Posterior cingulate gyrus (tissue), 11 donors: ENCODE results near the gene C10orf105.
A peak's percentile ranks its signal among the peaks of the same experiment; 100 is the strongest.

ENCODE experiments used
- DNase-seq, 10 donors: peaks; one replicate each; pipeline versions ENCODE4 v3.0.0 to v3.0.0-alpha.2; 2020 to 2021; ENCODE audit warnings: mixed read lengths in 3 of 10
- intact Hi-C: fragments of 100-400 bp; cut with DNase I; formaldehyde crosslinking; loops from one replicate; pipeline ENCODE4 v1.15.1; 2023

C10orf105 gene

GRCh38 chr10:71752391-71753090 lies 33.0 kb upstream of the C10orf105 start:
- peak in 1 of 10 donors; percentile 64 for DNase-seq
- intact Hi-C loops = no loop called here

- intact Hi-C loops = no loop called here
- peak in 1 of 10 donors; percentile 37 for DNase-seq
These were observed 32.1 kb upstream of the C10orf105 start for GRCh38 chr10:71751515-71752224.

GRCh38 chr10:71750986-71751385 lies 31.4 kb upstream of the C10orf105 start:
- intact Hi-C loops = no loop called here
- DNase-seq = peak in 1 of 10 donors; percentile 31

- intact Hi-C loops = no loop called here
- DNase-seq = peak in 1 of 10 donors; percentile 48
These were observed 30.7 kb upstream of the C10orf105 start for GRCh38 chr10:71750124-71750841.

GRCh38 chr10:71749396-71749795 lies 29.8 kb upstream of the C10orf105 start:
- intact Hi-C loops = no loop called here
- DNase-seq = peak in 2 of 10 donors; percentile 20 to 52

- peak in 6 of 10 donors; percentile 34 to 88 (median 58) for DNase-seq
- intact Hi-C loops = no loop called here
These were observed 29.2 kb upstream of the C10orf105 start for GRCh38 chr10:71748671-71749191.

- intact Hi-C loops = no loop called here
- peak in 2 of 10 donors; percentile 72 to 78 for DNase-seq
These were observed 28.3 kb upstream of the C10orf105 start for GRCh38 chr10:71747551-71748523.

GRCh38 chr10:71747039-71747531 lies 27.5 kb upstream of the C10orf105 start:
- intact Hi-C loops = no loop called here
- peak in 2 of 10 donors; percentile 27 to 41 for DNase-seq

GRCh38 chr10:71746344-71747037 lies 26.9 kb upstream of the C10orf105 start:
- intact Hi-C loops = no loop called here
- peak in 3 of 10 donors; percentile 59 to 80 (median 70) for DNase-seq

GRCh38 chr10:71745664-71746250 lies 26.2 kb upstream of the C10orf105 start:
- intact Hi-C loops = no loop called here
- DNase-seq = peak in 2 of 10 donors; percentile 1 to 13

GRCh38 chr10:71744897-71745663 lies 25.5 kb upstream of the C10orf105 start:
- DNase-seq = peak in 2 of 10 donors; percentile 27 to 61
- intact Hi-C loops = no loop called here

- intact Hi-C loops = no loop called here
- no peak for DNase-seq
These were observed 24.3 kb upstream of the C10orf105 start for GRCh38 chr10:71743866-71744265.

GRCh38 chr10:71743089-71743838 lies 23.7 kb upstream of the C10orf105 start:
- intact Hi-C loops = no loop called here
- DNase-seq = peak in 2 of 10 donors; percentile 14 to 26

GRCh38 chr10:71742301-71743088 lies 22.9 kb upstream of the C10orf105 start:
- peak in 2 of 10 donors; percentile 24 to 26 for DNase-seq
- intact Hi-C loops = no loop called here

GRCh38 chr10:71741671-71742070 lies 22.1 kb upstream of the C10orf105 start:
- peak in 2 of 10 donors; percentile 50 to 72 for DNase-seq
- intact Hi-C loops = no loop called here

GRCh38 chr10:71741029-71741428 lies 21.5 kb upstream of the C10orf105 start:
- peak in 2 of 10 donors; percentile 20 to 23 for DNase-seq
- intact Hi-C loops = no loop called here
